Endothelial cell (in vitro differentiated cells): ENCODE measurements around the gene MASTL. TPM values are rescaled to one million over a fixed set of nuclear protein-coding genes. Genes with fewer than 3 reads are reported as not detected.
"Not testable (repeated sequence)": the region's sequence is repeated elsewhere in the genome, so short reads cannot be mapped to it uniquely, and the experiment has no call there.

Experiments
- DNase-seq: peaks from one replicate; pipeline ENCODE4 v3.0.0; 2021; ENCODE audit warnings: low spot score
- H3K27ac Mint-ChIP-seq: one replicate; pipeline ENCODE4 v1.8.0; 2021; ENCODE audit warnings: mixed read lengths, inconsistent platforms; ENCODE audit not compliant: unreplicated experiment
- H3K27me3 Mint-ChIP-seq: one replicate; pipeline ENCODE4 v1.8.0; 2021; ENCODE audit warnings: mild to moderate bottlenecking, moderate library complexity, mixed read lengths, inconsistent platforms; ENCODE audit not compliant: unreplicated experiment
- H3K36me3 Mint-ChIP-seq: one replicate; pipeline ENCODE4 v1.8.0; 2021; ENCODE audit warnings: mild to moderate bottlenecking, low read depth, mixed read lengths, inconsistent platforms; ENCODE audit not compliant: unreplicated experiment
- H3K4me1 Mint-ChIP-seq: one replicate; pipeline ENCODE4 v1.8.0; 2021; ENCODE audit warnings: mild to moderate bottlenecking, mixed read lengths, inconsistent platforms; ENCODE audit not compliant: unreplicated experiment
- H3K4me3 Mint-ChIP-seq: one replicate; pipeline ENCODE4 v1.8.0; 2021; ENCODE audit warnings: mild to moderate bottlenecking, mixed read lengths, inconsistent platforms; ENCODE audit not compliant: unreplicated experiment
- H3K9me3 Mint-ChIP-seq: one replicate; pipeline ENCODE4 v1.8.0; 2021; ENCODE audit warnings: mixed read lengths, inconsistent platforms; ENCODE audit not compliant: unreplicated experiment
- total RNA-seq: library from RNA; stranded (reverse); fragmentation: NEBNext Ultra II Directional; extraction: Animal tissue kit (Norgen Biotek cat#: 25700); gene quantifications from one replicate; pipeline ENCODE4 v1.2.1, GENCODE V29; 2021; ENCODE audit not compliant: unreplicated experiment
- TF ChIP-seq, protein P1 (sequence below): fragments of 200-600 bp; sonication (generic); IDR thresholded peaks from one replicate; pipeline ENCODE4 v1.5.0; 2021; ENCODE audit warnings: antibody characterized with exemption; ENCODE audit not compliant: unreplicated experiment

The MASTL gene
- total RNA-seq, 1 donor from 2014 or later: 9.9 TPM

GRCh38 chr10:27153845-27154193 lies 1.3 kb upstream of the MASTL start:
- TF ChIP-seq, protein P1, sequence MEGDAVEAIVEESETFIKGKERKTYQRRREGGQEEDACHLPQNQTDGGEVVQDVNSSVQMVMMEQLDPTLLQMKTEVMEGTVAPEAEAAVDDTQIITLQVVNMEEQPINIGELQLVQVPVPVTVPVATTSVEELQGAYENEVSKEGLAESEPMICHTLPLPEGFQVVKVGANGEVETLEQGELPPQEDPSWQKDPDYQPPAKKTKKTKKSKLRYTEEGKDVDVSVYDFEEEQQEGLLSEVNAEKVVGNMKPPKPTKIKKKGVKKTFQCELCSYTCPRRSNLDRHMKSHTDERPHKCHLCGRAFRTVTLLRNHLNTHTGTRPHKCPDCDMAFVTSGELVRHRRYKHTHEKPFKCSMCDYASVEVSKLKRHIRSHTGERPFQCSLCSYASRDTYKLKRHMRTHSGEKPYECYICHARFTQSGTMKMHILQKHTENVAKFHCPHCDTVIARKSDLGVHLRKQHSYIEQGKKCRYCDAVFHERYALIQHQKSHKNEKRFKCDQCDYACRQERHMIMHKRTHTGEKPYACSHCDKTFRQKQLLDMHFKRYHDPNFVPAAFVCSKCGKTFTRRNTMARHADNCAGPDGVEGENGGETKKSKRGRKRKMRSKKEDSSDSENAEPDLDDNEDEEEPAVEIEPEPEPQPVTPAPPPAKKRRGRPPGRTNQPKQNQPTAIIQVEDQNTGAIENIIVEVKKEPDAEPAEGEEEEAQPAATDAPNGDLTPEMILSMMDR: no peak
- peaks cover 34% of the 10 kb centered on the region for H3K4me1 Mint-ChIP-seq
- peak overlapping the region; percentile 99 for H3K4me3 Mint-ChIP-seq
- peaks cover 10% of the 10 kb centered on the region for H3K36me3 Mint-ChIP-seq
- no peak for DNase-seq
- H3K27ac Mint-ChIP-seq: peak overlapping the region; percentile 99
- peaks cover 15% of the 10 kb centered on the region for H3K27me3 Mint-ChIP-seq
- no peaks in the 10 kb centered on the region for H3K9me3 Mint-ChIP-seq

GRCh38 chr10:27156566-27156965 lies 1.4 kb downstream of the MASTL start:
- H3K27ac Mint-ChIP-seq, H3K9me3 Mint-ChIP-seq, DNase-seq: not testable (repeated sequence)
- Mint-ChIP-seq H3K27me3 (peaks cover 15% of the 10 kb centered on the region), H3K4me3 (peak overlapping the region; percentile 99), H3K4me1 (peaks cover 34% of the 10 kb centered on the region), H3K36me3 (peaks cover 14% of the 10 kb centered on the region)

DNA sequence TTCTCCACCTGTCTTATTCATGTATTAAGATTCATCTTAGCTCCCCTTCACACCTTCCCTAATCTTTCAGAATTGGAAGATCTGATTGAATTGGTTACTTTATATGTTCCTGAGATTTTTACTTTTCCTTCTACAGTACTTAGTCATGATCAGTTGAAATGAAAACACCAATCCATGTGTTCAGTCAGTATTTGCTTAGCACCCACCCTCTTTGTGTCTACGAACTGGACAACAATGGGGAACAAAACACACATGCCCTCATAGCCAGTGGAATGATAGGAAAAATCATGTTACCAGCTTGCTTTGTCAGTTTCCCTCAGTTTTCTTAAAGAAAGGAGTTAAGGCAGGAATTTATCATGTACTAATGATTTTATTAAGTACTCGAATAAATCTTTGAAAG lies 2.0 kb downstream of the MASTL start:
- no peak for DNase-seq
- no peaks in the 10 kb centered on the region for H3K9me3 Mint-ChIP-seq
- H3K36me3 Mint-ChIP-seq: peaks cover 14% of the 10 kb centered on the region
- peaks cover 32% of the 10 kb centered on the region for H3K4me1 Mint-ChIP-seq
- H3K4me3 Mint-ChIP-seq: peak overlapping the region; percentile 85
- H3K27ac Mint-ChIP-seq: peak overlapping the region; percentile 86
- TF ChIP-seq, protein P1: no peak
- H3K27me3 Mint-ChIP-seq: peaks cover 15% of the 10 kb centered on the region

GRCh38 chr10:27158421-27158820 lies 3.3 kb downstream of the MASTL start:
- Mint-ChIP-seq H3K4me1 (peaks cover 21% of the 10 kb centered on the region), H3K27me3 (peaks cover 13% of the 10 kb centered on the region), H3K27ac (no peak overlapping the region), H3K36me3 (peaks cover 14% of the 10 kb centered on the region), H3K9me3 (no peaks in the 10 kb centered on the region), H3K4me3 (no peak overlapping the region)
- no peak for DNase-seq
- TF ChIP-seq, protein P1: no peak

DNA sequence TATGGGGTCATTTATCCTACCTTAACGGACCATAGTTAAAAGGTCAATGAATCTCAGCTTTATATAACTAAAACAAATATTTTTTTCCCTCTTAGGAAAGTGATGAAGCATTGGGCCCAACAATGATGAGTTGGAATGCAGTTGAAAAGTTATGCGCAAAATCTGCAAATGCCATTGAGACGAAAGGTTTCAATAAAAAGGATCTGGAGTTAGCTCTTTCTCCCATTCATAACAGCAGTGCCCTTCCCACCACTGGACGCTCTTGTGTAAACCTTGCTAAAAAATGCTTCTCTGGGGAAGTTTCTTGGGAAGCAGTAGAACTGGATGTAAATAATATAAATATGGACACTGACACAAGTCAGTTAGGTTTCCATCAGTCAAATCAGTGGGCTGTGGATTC lies 14.7 kb downstream of the MASTL start:
- Mint-ChIP-seq H3K27ac (no peak overlapping the region), H3K4me1 (no peaks in the 10 kb centered on the region), H3K4me3 (no peak overlapping the region), H3K9me3 (no peaks in the 10 kb centered on the region), H3K36me3 (no peaks in the 10 kb centered on the region), H3K27me3 (no peaks in the 10 kb centered on the region)
- no peak for DNase-seq
- TF ChIP-seq, protein P1: no peak

DNA sequence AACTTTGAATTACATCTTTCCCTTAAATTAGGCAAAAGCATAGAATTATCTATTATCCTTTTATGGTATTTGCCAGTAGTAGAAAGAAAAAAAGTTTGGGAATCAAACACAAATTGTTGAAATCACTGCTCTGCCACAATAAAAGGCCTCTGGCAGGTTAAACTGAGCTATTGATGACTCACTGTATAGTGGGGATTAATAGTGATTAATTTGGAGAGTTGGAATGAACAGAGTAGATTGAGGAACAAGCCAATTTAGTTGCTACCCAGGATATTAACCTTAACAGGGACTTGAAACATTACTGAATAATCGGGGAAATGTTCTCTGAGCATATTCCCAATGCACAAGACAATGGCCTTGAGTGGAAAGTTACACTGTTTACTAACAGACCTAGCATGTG lies 33.1 kb downstream of the MASTL start:
- Mint-ChIP-seq H3K4me1 (peaks cover 8% of the 10 kb centered on the region), H3K36me3 (peaks cover 10% of the 10 kb centered on the region), H3K27me3 (no peaks in the 10 kb centered on the region), H3K9me3 (no peaks in the 10 kb centered on the region), H3K27ac (peak overlapping the region; percentile 17), H3K4me3 (no peak overlapping the region)
- TF ChIP-seq, protein P1: no peak
- DNase-seq: no peak
